ENCODE data around the gene GMDS. TPM values are rescaled to one million over a fixed set of nuclear protein-coding genes. Genes with fewer than 3 reads are reported as not detected.

Gene GMDS
- total RNA-seq, 1 experiment from 2014 or later, result 27.6 TPM

GRCh38 chr6:1686117-1687098 lies 559.0 kb downstream of the GMDS start:
- Histone ChIP-seq H3K9ac (ENCODE audit: extremely low read depth, insufficient read length, low read length) (no peak overlapping the region), H4K8ac (replicated peaks; ENCODE audit: insufficient read length, low read depth, low read length) (no peak overlapping the region), H3K4me2 (ENCODE audit: insufficient read depth, insufficient read length, low read length) (no peak overlapping the region), H3K9me3 (ENCODE audit: control insufficient read depth, low read depth, low read length) (no peaks in the 10 kb centered on the region), H3K79me2 (ENCODE audit: insufficient read depth, low read length) (no peaks in the 10 kb centered on the region), H3K23me2 (ENCODE audit: insufficient read length, low read depth, low read length, poor library complexity, severe bottlenecking) (no peaks in the 10 kb centered on the region), H2BK120ac (ENCODE audit: low read depth, low read length, poor library complexity, severe bottlenecking) (no peak overlapping the region), H4K91ac (ENCODE audit: insufficient read length, low read depth, low read length) (no peak overlapping the region), H3K27ac (ENCODE audit: insufficient read length, low read depth, low read length) (no peak overlapping the region), H3K56ac (ENCODE audit: insufficient read length, low read depth, low read length) (no peak overlapping the region), H2BK5ac (ENCODE audit: insufficient read length, low read length) (no peak overlapping the region), H2BK15ac (ENCODE audit: low read depth, low read length) (no peak overlapping the region), H4K5ac (ENCODE audit: insufficient read length, low read depth, low read length) (no peak overlapping the region), H3K14ac (ENCODE audit: insufficient read depth, low read length) (no peak overlapping the region), H4K20me1 (ENCODE audit: control insufficient read depth, insufficient read depth, insufficient read length) (no peaks in the 10 kb centered on the region), H2BK12ac (ENCODE audit: insufficient read length, low read depth, low read length) (no peak overlapping the region), H3K18ac (ENCODE audit: insufficient read length, low read depth, low read length) (no peak overlapping the region), H3K27me3 (ENCODE audit: insufficient read depth, low read length) (no peaks in the 10 kb centered on the region; the same call in 1 of the 2 replicates), H3T11ph (ENCODE audit: low read length) (no peak overlapping the region), H3K79me1 (ENCODE audit: insufficient read depth, low read depth, low read length, poor library complexity, severe bottlenecking) (no peaks in the 10 kb centered on the region), H2AFZ (ENCODE audit: low read length) (no peak overlapping the region), H2AK5ac (ENCODE audit: insufficient read length, low read length) (no peak overlapping the region), H2BK20ac (ENCODE audit: low read depth, low read length, poor library complexity, severe bottlenecking) (no peak overlapping the region), H3K4ac (ENCODE audit: low read depth, low read length) (no peak overlapping the region), H3K23ac (ENCODE audit: insufficient read length, low read depth, low read length) (no peak overlapping the region), H3K4me1 (ENCODE audit: insufficient read depth, low read length) (no peaks in the 10 kb centered on the region; the same call in 1 of the 2 replicates)
- Mint-ChIP-seq H3K4me3 (no peak overlapping the region), H3K4me1 (peaks cover 9 to 14% of the 10 kb centered on the region in 2 experiments), H3K9me3 (no peaks in the 10 kb centered on the region), H3K36me3 (ENCODE audit: insufficient read depth in 1 of 3, low read depth in 3 of 3) (no peaks in the 10 kb centered on the region; a peak in 1 of 7 replicates), H3K27ac (no peak overlapping the region; a peak in 3 of 7 replicates), H3K27me3 (ENCODE audit: low read depth) (no peaks in the 10 kb centered on the region)
- DNase-seq, result no peak
- no CpG with 5 or more reads among the region's 9 CpGs for WGBS (ENCODE audit: extremely low coverage, insufficient read length, low lambda C conversion rate)
- peak; percentile 44; the same call in 2 of the 3 replicates for TF ChIP-seq CTCF (conservative IDR thresholded peaks at IDR 0.05)
